Activated T-helper 2 cell treated with anti-CD3 and anti-CD28 coated beads, Interferon-gamma antibody, Interleukin-2, Interleukin-4, amounts not matched to agents 10 μg/mL and 5 μg/mL and 100 μg/mL, durations not matched to agents 14 hours and 24 hours and 36 hours (primary cell): Measurements from ENCODE around the gene EIF6. TPM values are rescaled to one million over a fixed set of nuclear protein-coding genes. Genes with fewer than 3 reads are reported as not detected.

Experiments
- total RNA-seq: library from RNA; stranded (reverse); gene quantifications from 2 replicates; pipeline ENCODE4 v1.2.3, GENCODE V29; 2022

Gene EIF6
- total RNA-seq, 1 donor from 2014 or later, result 183 TPM

Other genes with a start within 250 kb of the EIF6 start
- gene TRPC4AP, start 192.0 kb downstream of the EIF6 start, total RNA-seq, result 52.3 and 52.4 TPM in 2 replicates
- gene EDEM2, start 137.4 kb downstream of the EIF6 start, total RNA-seq, result 25.5 and 25.7 TPM in 2 replicates
- 0.43 and 0.64 TPM in 2 replicates for gene PROCR, start 112.7 kb downstream of the EIF6 start, total RNA-seq
- not detected in 2 replicates for gene MMP24, start 58.1 kb downstream of the EIF6 start, total RNA-seq
- gene MMP24OS, start 6.7 kb downstream of the EIF6 start, total RNA-seq, result 31.4 and 33.0 TPM in 2 replicates
- gene FAM83C, start 7.7 kb upstream of the EIF6 start, total RNA-seq, result not detected in 2 replicates
- 53.9 and 65.7 TPM in 2 replicates for gene UQCC1, start 127.2 kb upstream of the EIF6 start, total RNA-seq
- not detected in 2 replicates for gene GDF5, start 153.5 kb upstream of the EIF6 start, total RNA-seq
- 51.0 and 54.6 TPM in 2 replicates for gene CEP250, start 170.8 kb upstream of the EIF6 start, total RNA-seq
- not detected in 2 replicates for gene C20orf173, start 244.9 kb upstream of the EIF6 start, total RNA-seq